Myocyte (in vitro differentiated cells): ENCODE measurements around the gene SYCP3. TPM values are rescaled to one million over a fixed set of nuclear protein-coding genes. Genes with fewer than 3 reads are reported as not detected.

Experiments
- DNase-seq: peaks from one replicate; pipeline ENCODE4 v3.0.0-alpha.2; 2012; ENCODE audit warnings: low read depth
- total RNA-seq: library from RNA; depleted of rRNA; stranded (reverse); fragments of >200 nt; gene quantifications from 2 replicates; pipeline ENCODE4 v1.2.3, GENCODE V29; 2014

The SYCP3 gene
- total RNA-seq, 1 donor from 2014 or later, result 0.21 TPM

GRCh38 chr12:101680647-101681046 is 58.6 kb downstream of the SYCP3 start:
- DNase-seq, result no peak

- DNase-seq, result no peak
Observed at GRCh38 chr12:101680240-101680639, 59.0 kb downstream of the SYCP3 start.

Other genes with a start within 250 kb of the SYCP3 start
- 1.4 and 8.4 TPM in 2 replicates for gene MYBPC1, start 144.5 kb downstream of the SYCP3 start, total RNA-seq
- 59.7 and 78.5 TPM in 2 replicates for gene CHPT1, start 41.8 kb downstream of the SYCP3 start, total RNA-seq
- gene GNPTAB, start 91.5 kb upstream of the SYCP3 start, total RNA-seq, result 17.7 and 33.5 TPM in 2 replicates
- 5.6 and 10.6 TPM in 2 replicates for gene DRAM1, start 138.1 kb upstream of the SYCP3 start, total RNA-seq